Measurements from ENCODE around the gene ECE1.

Gene ECE1

DNA sequence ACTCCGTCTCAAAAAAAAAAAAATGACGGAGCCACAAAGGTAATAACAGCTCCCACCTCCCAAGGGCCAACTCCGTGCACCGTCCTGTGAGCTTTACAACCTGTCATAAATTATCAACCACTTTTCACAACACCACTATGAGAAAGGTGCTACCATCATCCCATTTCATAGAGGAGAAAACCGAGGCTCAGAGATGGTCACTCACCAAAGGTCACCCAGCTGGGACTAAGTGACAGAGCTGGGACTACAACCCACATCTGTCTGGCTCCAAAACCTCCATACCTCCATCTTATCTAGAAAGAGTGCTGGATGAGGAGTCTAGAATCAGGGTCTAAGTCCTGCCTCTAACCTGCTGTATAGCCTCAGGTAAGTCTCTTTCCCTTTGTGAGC is 43.6 kb upstream of the ECE1 start:
- H2AFZ ChIP-seq (ENCODE audit: low read depth, low read length), result no peak overlapping the region
- H4K20me1 ChIP-seq (ENCODE audit: insufficient read depth, low read length), result peaks cover 57% of the 10 kb centered on the region

DNA sequence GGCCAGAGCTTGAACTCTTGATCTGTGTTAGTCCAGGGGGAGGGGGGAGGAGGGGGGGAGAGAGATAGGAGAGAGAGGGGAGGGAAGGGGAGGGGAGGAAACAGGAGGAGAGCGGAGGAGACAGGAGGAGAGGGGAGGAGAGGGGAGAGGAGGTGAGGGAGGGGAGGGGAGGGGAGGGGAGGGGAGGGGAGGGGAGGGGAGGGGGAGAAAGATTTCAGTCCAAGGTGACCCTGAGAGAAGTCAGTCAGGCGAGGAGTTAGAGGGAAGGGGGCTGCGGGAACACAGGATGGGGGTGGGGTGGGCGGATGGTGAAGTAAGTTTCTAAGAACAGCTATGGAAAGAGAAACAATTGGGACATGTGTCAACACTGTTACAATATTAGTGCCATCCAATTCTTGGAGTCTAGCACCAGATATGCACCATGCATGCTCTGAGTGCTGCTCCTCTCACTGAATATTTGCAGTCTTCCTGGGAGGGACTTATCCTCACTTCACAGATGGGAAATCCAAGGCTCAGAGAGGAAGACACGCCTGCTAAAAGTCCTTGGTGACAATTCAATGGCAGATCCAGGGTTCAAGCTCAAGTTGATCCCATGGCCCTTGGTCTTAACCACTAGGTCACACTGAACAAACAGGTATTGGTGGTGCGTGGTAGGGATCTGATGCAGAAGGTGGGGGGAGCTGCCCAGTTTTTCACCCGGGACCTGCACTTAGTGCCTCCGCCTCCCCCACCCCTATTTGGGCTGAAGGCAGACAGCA is 42.5 kb upstream of the ECE1 start:
- Histone ChIP-seq H3K4me3 (ENCODE audit: low read depth in 1 of 2, low read length in 2 of 2) (no peak overlapping the region), H3K27me3 (ENCODE audit: insufficient read depth, low read length, poor library complexity) (no peaks in the 10 kb centered on the region), H3K4me2 (ENCODE audit: insufficient read depth, low read length) (no peak overlapping the region), H3K9me3 (ENCODE audit: insufficient read depth, low read length, severe bottlenecking) (no peaks in the 10 kb centered on the region), H3K36me3 (ENCODE audit: insufficient read depth, low read length) (0 out of 2 replicates have a peak, but pooled peaks cover 6% of the 10 kb centered on the region), H3K4me1 (ENCODE audit: insufficient read depth, low read length) (peaks cover 25% of the 10 kb centered on the region), H3K27ac (ENCODE audit: low read length) (no peak overlapping the region), H3K79me2 (ENCODE audit: insufficient read depth, low read length) (peaks cover 8% of the 10 kb centered on the region), H3K9ac (ENCODE audit: low read depth, low read length) (no peak overlapping the region), H4K20me1 (ENCODE audit: insufficient read depth, low read length) (peaks cover 53% of the 10 kb centered on the region), H2AFZ (ENCODE audit: low read depth, low read length) (no peak overlapping the region)
- no peak for ATAC-seq (ENCODE audit: insufficient read depth, low read depth)
- no peak for DNase-seq
- TF ChIP-seq, protein P1, sequence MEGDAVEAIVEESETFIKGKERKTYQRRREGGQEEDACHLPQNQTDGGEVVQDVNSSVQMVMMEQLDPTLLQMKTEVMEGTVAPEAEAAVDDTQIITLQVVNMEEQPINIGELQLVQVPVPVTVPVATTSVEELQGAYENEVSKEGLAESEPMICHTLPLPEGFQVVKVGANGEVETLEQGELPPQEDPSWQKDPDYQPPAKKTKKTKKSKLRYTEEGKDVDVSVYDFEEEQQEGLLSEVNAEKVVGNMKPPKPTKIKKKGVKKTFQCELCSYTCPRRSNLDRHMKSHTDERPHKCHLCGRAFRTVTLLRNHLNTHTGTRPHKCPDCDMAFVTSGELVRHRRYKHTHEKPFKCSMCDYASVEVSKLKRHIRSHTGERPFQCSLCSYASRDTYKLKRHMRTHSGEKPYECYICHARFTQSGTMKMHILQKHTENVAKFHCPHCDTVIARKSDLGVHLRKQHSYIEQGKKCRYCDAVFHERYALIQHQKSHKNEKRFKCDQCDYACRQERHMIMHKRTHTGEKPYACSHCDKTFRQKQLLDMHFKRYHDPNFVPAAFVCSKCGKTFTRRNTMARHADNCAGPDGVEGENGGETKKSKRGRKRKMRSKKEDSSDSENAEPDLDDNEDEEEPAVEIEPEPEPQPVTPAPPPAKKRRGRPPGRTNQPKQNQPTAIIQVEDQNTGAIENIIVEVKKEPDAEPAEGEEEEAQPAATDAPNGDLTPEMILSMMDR (IDR thresholded peaks at IDR 0.05; ENCODE audit: borderline replicate concordance, extremely low read depth, low read length, poor library complexity, severe bottlenecking), result no peak
- no peak for TF ChIP-seq EZH2 (IDR thresholded peaks at IDR 0.05; ENCODE audit: borderline replicate concordance, low read depth, low read length, severe bottlenecking)

More for the DNA sequence above, 43.6 kb upstream of the ECE1 start:
- Histone ChIP-seq H3K4me3 (ENCODE audit: low read depth in 1 of 2, low read length in 2 of 2) (no peak overlapping the region), H3K27ac (ENCODE audit: low read length) (peak overlapping the region; percentile 34), H3K9me3 (ENCODE audit: insufficient read depth, low read length, severe bottlenecking) (no peaks in the 10 kb centered on the region), H3K4me2 (ENCODE audit: insufficient read depth, low read length) (peak overlapping the region; percentile 56; the same call in 1 of the 2 replicates), H3K79me2 (ENCODE audit: insufficient read depth, low read length) (peaks cover 8% of the 10 kb centered on the region), H3K9ac (ENCODE audit: low read depth, low read length) (no peak overlapping the region), H3K36me3 (ENCODE audit: insufficient read depth, low read length) (0 out of 2 replicates have a peak, but pooled peaks cover 6% of the 10 kb centered on the region), H3K4me1 (ENCODE audit: insufficient read depth, low read length) (peaks cover 25% of the 10 kb centered on the region), H3K27me3 (ENCODE audit: insufficient read depth, low read length, poor library complexity) (no peaks in the 10 kb centered on the region)
- DNase-seq (no peak), ATAC-seq (ENCODE audit: insufficient read depth, low read depth) (no peak)
- TF ChIP-seq, protein P1 (IDR thresholded peaks at IDR 0.05; ENCODE audit: borderline replicate concordance, extremely low read depth, low read length, poor library complexity, severe bottlenecking), result no peak
- no peak for TF ChIP-seq EZH2 (IDR thresholded peaks at IDR 0.05; ENCODE audit: borderline replicate concordance, low read depth, low read length, severe bottlenecking)

DNA sequence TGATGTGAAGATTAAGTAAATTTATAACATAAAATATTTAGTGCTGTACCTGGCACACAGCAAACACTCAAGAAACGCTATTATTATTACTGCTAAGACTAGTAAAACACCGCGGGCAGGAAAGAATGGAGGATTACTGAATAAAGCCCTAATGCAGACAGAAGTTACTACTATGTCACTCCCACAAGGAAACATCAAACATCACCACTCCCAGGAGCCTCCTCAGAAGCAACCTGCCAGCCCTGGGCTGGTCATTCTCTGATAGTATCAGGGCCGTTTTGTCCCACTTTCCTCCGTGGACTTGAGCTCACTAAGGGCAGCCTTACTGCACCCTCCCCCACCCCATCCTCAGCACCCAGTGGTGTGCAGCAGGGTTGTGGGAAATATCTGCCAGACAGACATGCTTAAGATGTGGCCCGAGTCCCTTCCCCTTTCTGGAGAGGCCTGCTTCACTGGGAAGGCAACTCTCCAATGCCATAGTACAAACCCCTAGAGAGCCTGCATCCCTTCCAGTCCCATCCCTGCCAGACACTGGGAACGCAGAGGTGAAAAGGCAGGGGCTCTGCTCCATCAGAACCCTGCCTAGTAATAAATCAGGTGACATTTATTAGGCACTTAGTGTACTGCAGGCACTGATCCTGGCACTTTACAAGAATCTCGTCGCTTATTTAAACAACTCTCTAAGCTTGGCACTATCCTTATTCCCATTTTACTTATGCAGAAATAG is 41.7 kb upstream of the ECE1 start:
- H3K9ac ChIP-seq (ENCODE audit: low read depth, low read length), result no peak overlapping the region
- TF ChIP-seq, protein P1 (IDR thresholded peaks at IDR 0.05; ENCODE audit: borderline replicate concordance, extremely low read depth, low read length, poor library complexity, severe bottlenecking), result no peak
- TF ChIP-seq EZH2 (IDR thresholded peaks at IDR 0.05; ENCODE audit: borderline replicate concordance, low read depth, low read length, severe bottlenecking), result no peak
- no peak for ATAC-seq (ENCODE audit: insufficient read depth, low read depth)
- peaks cover 55% of the 10 kb centered on the region for H4K20me1 ChIP-seq (ENCODE audit: insufficient read depth, low read length)
- no peak overlapping the region for H2AFZ ChIP-seq (ENCODE audit: low read depth, low read length)
- peaks cover 25% of the 10 kb centered on the region for H3K4me1 ChIP-seq (ENCODE audit: insufficient read depth, low read length)
- H3K27me3 ChIP-seq (ENCODE audit: insufficient read depth, low read length, poor library complexity), result no peaks in the 10 kb centered on the region
- H3K79me2 ChIP-seq (ENCODE audit: insufficient read depth, low read length), result peaks cover 8% of the 10 kb centered on the region
- H3K4me2 ChIP-seq (ENCODE audit: insufficient read depth, low read length), result no peak overlapping the region
- H3K36me3 ChIP-seq (ENCODE audit: insufficient read depth, low read length), result 0 out of 2 replicates have a peak, but pooled peaks cover 6% of the 10 kb centered on the region
- no peaks in the 10 kb centered on the region for H3K9me3 ChIP-seq (ENCODE audit: insufficient read depth, low read length, severe bottlenecking)
- H3K4me3 ChIP-seq (ENCODE audit: low read depth in 1 of 2, low read length in 2 of 2), result no peak overlapping the region
- no peak overlapping the region for H3K27ac ChIP-seq (ENCODE audit: low read length)
- no peak for DNase-seq

All from DND-41 (cell line).